Measurements from ENCODE around the gene ZHX3.

DNA sequence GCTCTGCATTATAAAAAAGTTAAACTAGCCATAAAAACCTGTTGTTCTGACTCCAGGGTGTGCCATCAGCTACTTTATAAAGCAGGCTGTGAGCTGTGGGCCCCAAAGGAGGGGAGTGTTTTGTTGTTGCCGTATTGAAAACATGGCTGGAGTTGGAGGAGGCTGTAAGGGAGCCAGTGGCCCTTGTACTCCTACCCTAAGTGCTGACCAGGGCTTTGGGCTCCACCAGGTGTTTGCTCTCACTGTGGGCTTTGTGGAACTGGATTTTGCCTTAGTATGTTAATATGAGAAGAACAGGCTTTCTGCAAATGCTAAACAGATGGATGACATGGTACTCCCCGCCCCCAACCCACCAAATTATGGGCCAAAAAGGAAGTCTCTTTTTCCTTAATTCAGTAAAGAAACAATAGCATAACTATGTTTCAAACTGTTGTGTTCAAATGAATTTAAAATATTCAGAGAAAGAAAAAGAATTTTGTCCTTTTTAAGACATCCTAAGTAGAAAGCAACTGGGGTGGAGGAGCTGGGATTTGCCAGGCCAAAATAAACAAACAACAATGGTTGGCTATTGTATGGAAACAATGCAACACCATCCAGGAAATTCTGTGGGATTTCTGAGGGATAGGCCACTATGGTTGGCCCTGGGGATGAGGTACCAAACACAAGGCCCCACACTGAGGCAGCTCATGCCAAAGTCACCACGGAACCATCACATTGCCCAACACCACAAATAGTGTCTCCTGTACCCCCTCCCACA, 116.9 kb downstream of the ZHX3 start:
- TF ChIP-seq ZNF761 (CRISPR knock-in tag; conservative IDR thresholded peaks at IDR 0.05): no peak
- TF ChIP-seq EZH2 (conservative IDR thresholded peaks at IDR 0.05; ENCODE audit: low read depth, low read length): no peak
